Neural cell (in vitro differentiated cells): Measurements from ENCODE around the gene MAPK10. TPM values are rescaled to one million over a fixed set of nuclear protein-coding genes. Genes with fewer than 3 reads are reported as not detected.

ENCODE experiments used
- H2AFZ ChIP-seq: fragments of 200-600, 300-800 bp; sonication (generic), shearing (Covaris generic); 2 replicates; pipeline ENCODE4 v1.6.0; 2014; ENCODE audit warnings: low read depth, mild to moderate bottlenecking, antibody characterized with exemption, low read length, moderate library complexity
- H3F3A ChIP-seq: fragments of 200-600 bp; shearing (Covaris generic); 2 replicates; pipeline ENCODE4 v1.6.1; 2016; ENCODE audit warnings: mild to moderate bottlenecking, moderate library complexity, mixed read lengths, antibody characterized with exemption, low read length; ENCODE audit not compliant: insufficient read depth, poor library complexity, severe bottlenecking
- H3K27ac ChIP-seq: fragments of 200-600, 300-800 bp; sonication (generic), shearing (Covaris generic); 2 replicates; pipeline ENCODE4 v1.5.1; 2014; ENCODE audit warnings: mild to moderate bottlenecking, low read length, moderate library complexity
- H3K27me3 ChIP-seq: fragments of 300-800, 200-600 bp; sonication (generic), shearing (Covaris generic); 2 replicates; pipeline ENCODE4 v1.6.0; 2014; ENCODE audit warnings: mild to moderate bottlenecking, low read depth, low read length, moderate library complexity; ENCODE audit not compliant: insufficient read depth
- H3K36me3 ChIP-seq: fragments of 300-800, 200-600 bp; sonication (generic), shearing (Covaris generic); 2 replicates; pipeline ENCODE4 v1.5.1; 2014; ENCODE audit warnings: mild to moderate bottlenecking, antibody characterized with exemption, low read length, moderate library complexity; ENCODE audit not compliant: insufficient read depth
- H3K4me2 ChIP-seq: fragments of 300-800, 200-600 bp; sonication (generic), shearing (Covaris generic); 2 replicates; pipeline ENCODE4 v1.6.0; 2014; ENCODE audit warnings: mild to moderate bottlenecking, low read length
- H3K4me3 ChIP-seq: fragments of 300-800, 200-600 bp; sonication (generic), shearing (Covaris generic); 2 replicates; pipeline ENCODE4 v1.5.1; 2014; ENCODE audit warnings: mild to moderate bottlenecking, low read length, moderate library complexity
- H3K79me2 ChIP-seq: fragments of 200-600 bp; shearing (Covaris generic); replicated peaks from 2 replicates; pipeline ENCODE4 v1.6.0; 2014; ENCODE audit warnings: mild to moderate bottlenecking, low read length, moderate library complexity; ENCODE audit not compliant: insufficient read depth
- H3K9ac ChIP-seq: fragments of 300-800, 200-600 bp; sonication (generic), shearing (Covaris generic); 2 replicates; pipeline ENCODE4 v1.6.1; 2016; ENCODE audit warnings: mild to moderate bottlenecking, low read length, mixed read lengths
- H3K9me2 ChIP-seq: fragments of 200-600 bp; shearing (Covaris generic); 2 replicates; pipeline ENCODE4 v1.6.1; 2016; ENCODE audit warnings: mild to moderate bottlenecking, low read length, mixed read lengths; ENCODE audit not compliant: insufficient read depth
- H3K9me3 ChIP-seq: fragments of 200-600, 300-800 bp; sonication (generic), shearing (Covaris generic); 2 replicates; pipeline ENCODE4 v1.6.1; 2016; ENCODE audit warnings: mild to moderate bottlenecking, mixed run types, low read length, moderate library complexity, mixed read lengths
- H4K20me1 ChIP-seq: fragments of 200-600 bp; shearing (Covaris generic); 2 replicates; pipeline ENCODE4 v1.6.1; 2016; ENCODE audit warnings: mild to moderate bottlenecking, mixed run types; ENCODE audit not compliant: insufficient read depth
- EP300 ChIP-seq: fragments of 450-650 bp; conservative IDR thresholded peaks from 2 replicates; pipeline ENCODE4 v1.6.1; 2014; ENCODE audit warnings: antibody characterized with exemption, mild to moderate bottlenecking, moderate library complexity; ENCODE audit not compliant: poor library complexity, severe bottlenecking
- EZH2 ChIP-seq: fragments of 200-600, 300-800 bp; shearing (Covaris generic), sonication (generic); IDR thresholded peaks from 2 replicates; pipeline ENCODE4 v1.6.1; 2014; ENCODE audit warnings: antibody characterized with exemption, low read length, borderline replicate concordance, mild to moderate bottlenecking; ENCODE audit not compliant: insufficient read depth, poor library complexity, severe bottlenecking
- MXI1 ChIP-seq: fragments of 450-650 bp; conservative IDR thresholded peaks from 2 replicates; pipeline ENCODE4 v1.6.1; 2014; ENCODE audit warnings: antibody characterized with exemption, mild to moderate bottlenecking; ENCODE audit not compliant: poor library complexity, severe bottlenecking
- POLR2AphosphoS5 ChIP-seq: IDR thresholded peaks from 2 replicates; pipeline ENCODE4 v1.6.1; 2012
- RAD21 ChIP-seq: fragments of 450-650 bp; conservative IDR thresholded peaks from 2 replicates; pipeline ENCODE4 v1.6.1; 2014; ENCODE audit warnings: antibody characterized with exemption, mild to moderate bottlenecking, moderate library complexity
- SMC3 ChIP-seq: fragments of 450-650 bp; conservative IDR thresholded peaks from 2 replicates; pipeline ENCODE4 v1.6.1; 2014; ENCODE audit warnings: antibody characterized with exemption, mild to moderate bottlenecking, moderate library complexity; ENCODE audit not compliant: poor library complexity
- TAF1 ChIP-seq: IDR thresholded peaks from 2 replicates; pipeline ENCODE4 v1.6.1; 2012; ENCODE audit warnings: low read depth
- polyA plus RNA-seq: library from polyadenylated mRNA; depleted of rRNA; stranded (reverse); fragments of >200 nt; gene quantifications from 2 replicates; pipeline ENCODE4 v1.2.3, GENCODE V29; 2014
- TF ChIP-seq, protein P1 (sequence below): fragments of 450-650 bp; IDR thresholded peaks from 2 replicates; pipeline ENCODE4 v1.5.1; 2014; ENCODE audit warnings: antibody characterized with exemption, mild to moderate bottlenecking, moderate library complexity; ENCODE audit not compliant: poor library complexity, severe bottlenecking
- TF ChIP-seq, protein P2 (sequence below): IDR thresholded peaks from 2 replicates; pipeline ENCODE4 v1.6.1; 2012; ENCODE audit warnings: borderline replicate concordance

MAPK10 gene
- polyA plus RNA-seq, 1 donor from 2014 or later: 91.9 TPM

DNA sequence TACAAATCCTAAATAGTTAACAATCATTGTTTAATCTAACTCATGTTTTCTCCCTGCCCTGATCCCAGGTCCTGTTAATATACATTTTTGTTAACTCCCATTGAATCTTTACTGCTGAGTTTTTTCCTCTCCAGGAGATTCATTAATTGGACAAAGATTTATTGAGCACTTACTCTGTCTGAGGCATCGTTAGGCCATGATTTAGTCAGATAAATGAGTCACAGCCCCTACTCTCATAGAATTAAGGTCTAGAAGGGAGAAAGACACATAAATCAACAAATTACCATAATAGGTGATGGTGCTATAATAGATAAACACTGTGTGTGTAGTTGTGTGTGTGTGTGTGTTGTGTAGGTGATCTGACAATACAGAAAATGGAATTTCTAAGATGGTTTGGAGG is 112.5 kb downstream of the MAPK10 start:
- Histone ChIP-seq H3K9me2 (no peaks in the 10 kb centered on the region), H3K36me3 (no peaks in the 10 kb centered on the region), H3F3A (no peaks in the 10 kb centered on the region), H3K4me2 (no peak overlapping the region), H3K9ac (no peak overlapping the region), H3K79me2 (no peaks in the 10 kb centered on the region), H3K27ac (no peak overlapping the region), H2AFZ (no peak overlapping the region), H3K27me3 (no peaks in the 10 kb centered on the region), H3K9me3 (no peaks in the 10 kb centered on the region), H4K20me1 (no peaks in the 10 kb centered on the region), H3K4me3 (no peak overlapping the region)
- TF ChIP-seq TAF1: no peak
- TF ChIP-seq, protein P1, sequence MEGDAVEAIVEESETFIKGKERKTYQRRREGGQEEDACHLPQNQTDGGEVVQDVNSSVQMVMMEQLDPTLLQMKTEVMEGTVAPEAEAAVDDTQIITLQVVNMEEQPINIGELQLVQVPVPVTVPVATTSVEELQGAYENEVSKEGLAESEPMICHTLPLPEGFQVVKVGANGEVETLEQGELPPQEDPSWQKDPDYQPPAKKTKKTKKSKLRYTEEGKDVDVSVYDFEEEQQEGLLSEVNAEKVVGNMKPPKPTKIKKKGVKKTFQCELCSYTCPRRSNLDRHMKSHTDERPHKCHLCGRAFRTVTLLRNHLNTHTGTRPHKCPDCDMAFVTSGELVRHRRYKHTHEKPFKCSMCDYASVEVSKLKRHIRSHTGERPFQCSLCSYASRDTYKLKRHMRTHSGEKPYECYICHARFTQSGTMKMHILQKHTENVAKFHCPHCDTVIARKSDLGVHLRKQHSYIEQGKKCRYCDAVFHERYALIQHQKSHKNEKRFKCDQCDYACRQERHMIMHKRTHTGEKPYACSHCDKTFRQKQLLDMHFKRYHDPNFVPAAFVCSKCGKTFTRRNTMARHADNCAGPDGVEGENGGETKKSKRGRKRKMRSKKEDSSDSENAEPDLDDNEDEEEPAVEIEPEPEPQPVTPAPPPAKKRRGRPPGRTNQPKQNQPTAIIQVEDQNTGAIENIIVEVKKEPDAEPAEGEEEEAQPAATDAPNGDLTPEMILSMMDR: no peak
- no peak for TF ChIP-seq SMC3
- no peak for TF ChIP-seq POLR2AphosphoS5
- TF ChIP-seq, protein P2, sequence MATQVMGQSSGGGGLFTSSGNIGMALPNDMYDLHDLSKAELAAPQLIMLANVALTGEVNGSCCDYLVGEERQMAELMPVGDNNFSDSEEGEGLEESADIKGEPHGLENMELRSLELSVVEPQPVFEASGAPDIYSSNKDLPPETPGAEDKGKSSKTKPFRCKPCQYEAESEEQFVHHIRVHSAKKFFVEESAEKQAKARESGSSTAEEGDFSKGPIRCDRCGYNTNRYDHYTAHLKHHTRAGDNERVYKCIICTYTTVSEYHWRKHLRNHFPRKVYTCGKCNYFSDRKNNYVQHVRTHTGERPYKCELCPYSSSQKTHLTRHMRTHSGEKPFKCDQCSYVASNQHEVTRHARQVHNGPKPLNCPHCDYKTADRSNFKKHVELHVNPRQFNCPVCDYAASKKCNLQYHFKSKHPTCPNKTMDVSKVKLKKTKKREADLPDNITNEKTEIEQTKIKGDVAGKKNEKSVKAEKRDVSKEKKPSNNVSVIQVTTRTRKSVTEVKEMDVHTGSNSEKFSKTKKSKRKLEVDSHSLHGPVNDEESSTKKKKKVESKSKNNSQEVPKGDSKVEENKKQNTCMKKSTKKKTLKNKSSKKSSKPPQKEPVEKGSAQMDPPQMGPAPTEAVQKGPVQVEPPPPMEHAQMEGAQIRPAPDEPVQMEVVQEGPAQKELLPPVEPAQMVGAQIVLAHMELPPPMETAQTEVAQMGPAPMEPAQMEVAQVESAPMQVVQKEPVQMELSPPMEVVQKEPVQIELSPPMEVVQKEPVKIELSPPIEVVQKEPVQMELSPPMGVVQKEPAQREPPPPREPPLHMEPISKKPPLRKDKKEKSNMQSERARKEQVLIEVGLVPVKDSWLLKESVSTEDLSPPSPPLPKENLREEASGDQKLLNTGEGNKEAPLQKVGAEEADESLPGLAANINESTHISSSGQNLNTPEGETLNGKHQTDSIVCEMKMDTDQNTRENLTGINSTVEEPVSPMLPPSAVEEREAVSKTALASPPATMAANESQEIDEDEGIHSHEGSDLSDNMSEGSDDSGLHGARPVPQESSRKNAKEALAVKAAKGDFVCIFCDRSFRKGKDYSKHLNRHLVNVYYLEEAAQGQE: no peak
- no peak for TF ChIP-seq EP300
- no peak for TF ChIP-seq MXI1
- no peak for TF ChIP-seq RAD21
- TF ChIP-seq EZH2: no peak

DNA sequence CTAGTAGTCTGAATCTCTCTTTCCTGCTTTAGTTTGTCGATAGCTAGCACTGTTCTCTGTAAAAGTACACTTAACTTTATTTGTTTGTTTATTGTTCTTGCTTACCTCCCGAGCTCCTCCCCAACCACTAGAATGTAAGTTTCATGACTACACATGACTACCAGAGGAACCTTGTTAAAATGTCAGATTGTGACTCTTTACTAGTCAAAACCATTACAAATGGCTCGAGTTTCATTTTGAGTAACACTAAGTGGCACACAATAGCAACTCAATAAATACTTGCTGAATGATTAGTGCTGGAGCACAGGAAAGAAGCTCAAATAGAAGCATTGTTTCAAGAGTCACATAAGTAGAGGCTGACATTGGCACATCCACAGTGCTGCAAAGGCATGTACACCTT is 116.1 kb downstream of the MAPK10 start:
- H3K36me3 ChIP-seq: no peaks in the 10 kb centered on the region
- no peaks in the 10 kb centered on the region for H3K27me3 ChIP-seq
- no peaks in the 10 kb centered on the region for H3K79me2 ChIP-seq
- H3K9ac ChIP-seq: no peak overlapping the region
- no peak overlapping the region for H3K4me3 ChIP-seq
- H3K9me2 ChIP-seq: no peaks in the 10 kb centered on the region
- no peak overlapping the region for H3K27ac ChIP-seq
- no peak overlapping the region for H2AFZ ChIP-seq
- TF ChIP-seq TAF1: no peak
- TF ChIP-seq RAD21: no peak
- TF ChIP-seq EP300: no peak
- TF ChIP-seq, protein P1: no peak
- no peak for TF ChIP-seq SMC3
- TF ChIP-seq EZH2: no peak
- TF ChIP-seq, protein P2: no peak
- TF ChIP-seq POLR2AphosphoS5: no peak
- TF ChIP-seq MXI1: no peak
- H3K9me3 ChIP-seq: peaks cover 5% of the 10 kb centered on the region
- no peaks in the 10 kb centered on the region for H4K20me1 ChIP-seq
- no peaks in the 10 kb centered on the region for H3F3A ChIP-seq
- no peak overlapping the region for H3K4me2 ChIP-seq
